K562 (cell line): Measurements from ENCODE around the gene KIF21A. TPM values are rescaled to one million over a fixed set of nuclear protein-coding genes. Genes with fewer than 3 reads are reported as not detected.

Source experiments
- ATAC-seq: fragments of 200-7000 bp; cut with Tn5 transposase; 3 replicates; pipeline ENCODE4 v1.9.1; 2020; ENCODE audit warnings: moderate library complexity
- BruUV-seq: library from RNA; stranded (reverse); fragments of 400-500 nt; replicated peaks from 2 replicates; lab custom pipeline; 2021; lab: Mats Ljungman, UMichigan
- CTCF ChIA-PET: fragments of 300-600 bp; formaldehyde crosslinking; extraction: SDS; loops from one replicate; lab custom pipeline; 2021; ENCODE audit warnings: low intra/inter-chr PET ratio; lab: Yijun Ruan, JAX
- POLR2A ChIA-PET: fragments of 300-600, 350-650 bp; sonication (Branson Sonifier 250); formaldehyde crosslinking; extraction: SDS; loops from one replicate; lab custom pipeline; 2021; ENCODE audit warnings: antibody characterized with exemption, inconsistent platforms; lab: Yijun Ruan, JAX
- DNase-seq, 4 experiments: peaks; one replicate each; pipeline versions ENCODE4 v3.0.0 to v3.0.0-alpha.2; 2011 to 2018; ENCODE audit warnings: low spot score in 3 of 4, mixed read lengths in 3 of 4; ENCODE audit errors: extremely low read depth in 1 of 4
- FAIRE-seq: peaks from 2 replicates; lab custom pipeline; 2011; peaks lifted over from hg19 to GRCh38; lab: Jason Lieb, UNC
- H2AFZ ChIP-seq: 2 replicates; pipeline ENCODE4 v1.6.0; 2011; ENCODE audit warnings: low read depth, low read length, control low read depth, inconsistent platforms
- H3K27ac ChIP-seq: fragments of 200-600 bp; 3 replicates; pipeline ENCODE4 v1.8.0; 2011; ENCODE audit warnings: low read depth, mild to moderate bottlenecking, control low read depth, inconsistent platforms, low read length, moderate library complexity, mixed read lengths; ENCODE audit errors: extremely low read depth
- H3K27me3 ChIP-seq, 2 experiments: fragments of 300-600 bp in 1 of 2; 2 replicates in 1 of 2; 3 replicates in 1 of 2; pipeline versions ENCODE4 v1.6.0 to v1.8.0; 2011; ENCODE audit warnings: inconsistent platforms in 2 of 2, low read length in 2 of 2, mild to moderate bottlenecking in 1 of 2, mixed read lengths in 1 of 2, moderate library complexity in 1 of 2; ENCODE audit not compliant: control insufficient read depth in 2 of 2, insufficient read depth in 2 of 2
- H3K36me3 ChIP-seq: fragments of 300-600 bp; 3 replicates; pipeline ENCODE4 v1.8.0; 2011; ENCODE audit warnings: mild to moderate bottlenecking, low read length, inconsistent platforms; ENCODE audit not compliant: control insufficient read depth, insufficient read depth
- H3K4me1 ChIP-seq, 2 experiments: fragments of 200-600 bp in 1 of 2; replicated peaks in 1 of 2; 2 replicates in 1 of 2; 3 replicates in 1 of 2; pipeline versions ENCODE4 v1.5.1 to v1.8.0; 2011; ENCODE audit warnings: inconsistent platforms in 2 of 2, low read length in 2 of 2, mild to moderate bottlenecking in 1 of 2, mixed read lengths in 1 of 2, moderate library complexity in 1 of 2; ENCODE audit not compliant: control insufficient read depth in 2 of 2, insufficient read depth in 2 of 2
- H3K4me2 ChIP-seq: 2 replicates; pipeline ENCODE4 v1.6.1; 2011; ENCODE audit warnings: low read length, control low read depth, inconsistent platforms, mixed read lengths; ENCODE audit not compliant: insufficient read depth
- H3K4me3 ChIP-seq: fragments of 200-600 bp; sonication (generic), shearing (Covaris generic); 2 replicates; pipeline ENCODE4 v1.5.1; 2016; ENCODE audit warnings: control low read depth, inconsistent platforms
- H3K79me2 ChIP-seq: fragments of 200-600 bp; 3 replicates; pipeline ENCODE4 v1.8.0; 2011; ENCODE audit warnings: low read length, inconsistent platforms; ENCODE audit not compliant: control insufficient read depth, insufficient read depth
- H3K9ac ChIP-seq, 2 experiments: 2 replicates each; pipeline versions ENCODE4 v1.6.0 to v1.6.1; 2011; ENCODE audit warnings: low read depth in 2 of 2, low read length in 2 of 2, control low read depth in 1 of 2, inconsistent platforms in 1 of 2, mild to moderate bottlenecking in 1 of 2, mixed read lengths in 1 of 2; ENCODE audit not compliant: insufficient read depth in 1 of 2
- H3K9me1 ChIP-seq: one replicate; pipeline ENCODE4 v1.6.0; 2011; ENCODE audit warnings: inconsistent platforms, mild to moderate bottlenecking, low read length, moderate library complexity; ENCODE audit not compliant: control insufficient read depth, insufficient read depth
- H3K9me3 ChIP-seq: replicated peaks from 2 replicates; pipeline ENCODE4 v1.5.1; 2011; ENCODE audit warnings: low read depth, low read length, inconsistent platforms; ENCODE audit not compliant: control insufficient read depth, insufficient read depth
- H4K20me1 ChIP-seq: replicated peaks from 2 replicates; pipeline ENCODE4 v1.6.1; 2011; ENCODE audit warnings: low read length, inconsistent platforms, mixed read lengths; ENCODE audit not compliant: control insufficient read depth, insufficient read depth
- CAMTA2 ChIP-seq: fragments of 250-450 bp; sonication (Bioruptor Pico); conservative IDR thresholded peaks from 2 replicates; pipeline ENCODE4 v1.5.1; 2022
- CHD7 ChIP-seq: fragments of 200-600 bp; sonication (generic); IDR thresholded peaks from one replicate; pipeline ENCODE4 v1.6.1; 2012; ENCODE audit warnings: mild to moderate bottlenecking, low read depth, low read length, inconsistent platforms
- DNMT1 ChIP-seq: fragments of 450-650 bp; IDR thresholded peaks from 2 replicates; pipeline ENCODE4 v1.6.1; 2016; ENCODE audit warnings: antibody characterized with exemption, mild to moderate bottlenecking
- ETV1 ChIP-seq: fragments of 450-650 bp; conservative IDR thresholded peaks from 2 replicates; pipeline ENCODE4 v1.6.1; 2016; ENCODE audit warnings: missing genetic modification characterization, control low read depth, low read depth, missing compliant biosample characterization
- GTF2E2 ChIP-seq: fragments of 200-800 bp; sonication (Bioruptor generic); IDR thresholded peaks from 2 replicates; pipeline ENCODE4 v1.6.1; 2016; ENCODE audit warnings: missing genetic modification characterization, missing compliant biosample characterization
- IFI16 ChIP-seq: fragments of 250-450 bp; sonication (Bioruptor Pico); IDR thresholded peaks from 2 replicates; pipeline ENCODE4 v2.1.2; 2022; ENCODE audit warnings: mild to moderate bottlenecking, inconsistent platforms
- PCBP2 ChIP-seq: fragments of 200-400 bp; formaldehyde crosslinking; IDR thresholded peaks from 2 replicates; pipeline ENCODE4 v1.6.1; 2018; ENCODE audit warnings: low read length, low read depth, mild to moderate bottlenecking, moderate library complexity; ENCODE audit not compliant: poor library complexity, severe bottlenecking
- TCFL5 ChIP-seq: fragments of 250-450 bp; sonication (Bioruptor Pico); conservative IDR thresholded peaks from 2 replicates; pipeline ENCODE4 v1.6.1; 2021; ENCODE audit warnings: mild to moderate bottlenecking, moderate library complexity, matching md5 sums
- TEAD1 ChIP-seq, 2 experiments: fragments of 450-650 bp in 1 of 2; sonication (generic) in 1 of 2; formaldehyde crosslinking; IDR thresholded peaks; 2 replicates each; pipeline versions ENCODE4 v1.4.0 to v1.8.0; 2020 to 2022; ENCODE audit warnings: mild to moderate bottlenecking in 2 of 2, missing genetic modification reagents in 1 of 2
- ZNF174 ChIP-seq: fragments of 250-450 bp; sonication (Bioruptor Pico); IDR thresholded peaks from 2 replicates; pipeline ENCODE4 v1.4.0; 2020; ENCODE audit warnings: mild to moderate bottlenecking
- ZNF444 ChIP-seq: fragments of 250-450 bp; sonication (Bioruptor Pico); IDR thresholded peaks from 2 replicates; pipeline ENCODE4 v1.4.0; 2020; ENCODE audit warnings: mild to moderate bottlenecking, moderate library complexity
- WGBS: fragments of 100-300 bp; shearing (Covaris generic); methylation state at CpG from one replicate; pipeline ENCODE4 v1.1.6; 2016; ENCODE audit warnings: low coverage, mixed read lengths; ENCODE audit not compliant: insufficient coverage; ENCODE audit errors: missing lambda C conversion rate; 5-methylcytosine and 5-hydroxymethylcytosine counted together
- in situ Hi-C: fragments of 300-500 bp; cut with MboI; formaldehyde crosslinking; loops from 4 replicates; pipeline ENCODE4 v1.15.0; 2018; ENCODE audit warnings: inconsistent platforms, mixed read lengths
- intact Hi-C: fragments of 100-400 bp; cut with micrococcal nuclease; formaldehyde crosslinking; loops from 2 replicates; pipeline ENCODE4 v1.14.2; 2022
- polyA plus RNA-seq, 8 experiments: library from polyadenylated mRNA; depleted of rRNA in 4 of 8; stranded (reverse) in 5 of 8; unstranded in 3 of 8; fragments of >200 nt; fragmentation: Nextera tagmentation in 2 of 8; fragmentation: Illumina TruSeq in 1 of 8; extraction: Ambion mirVana in 2 of 8; extraction: Trizol in 1 of 8; gene quantifications; 2 replicates each; pipeline versions ENCODE4 v1.2.1 to v1.2.3, GENCODE V29; 2011 to 2014; ENCODE audit warnings: inconsistent platforms in 1 of 8, missing spikeins in 1 of 8
- total RNA-seq, 7 experiments: library from RNA; depleted of rRNA in 6 of 7; stranded (reverse); fragments of >200 nt in 6 of 7; fragmentation: Illumina TruSeq in 2 of 7; extraction: Trizol in 2 of 7; gene quantifications; 2 replicates each; pipeline versions ENCODE4 v1.2.1 to v1.2.3, GENCODE V29; 2011 to 2021; ENCODE audit warnings: low replicate concordance in 1 of 7

The KIF21A gene
- total and polyA plus RNA-seq, 9 of the 15 experiments (the other 6 are each of a cell fraction or from before 2014, with no cell fraction given), result 17.7 to 45.0 (median 30.3) TPM

- TF ChIP-seq TEAD1 (CRISPR knock-in tag; IDR thresholded peaks at IDR 0.05), result no peak
- no peak for TF ChIP-seq CAMTA2 (CRISPR knock-in tag)
Observed at GRCh38 chr12:39429809-39430208, 13.1 kb downstream of the KIF21A start (continued).

DNA sequence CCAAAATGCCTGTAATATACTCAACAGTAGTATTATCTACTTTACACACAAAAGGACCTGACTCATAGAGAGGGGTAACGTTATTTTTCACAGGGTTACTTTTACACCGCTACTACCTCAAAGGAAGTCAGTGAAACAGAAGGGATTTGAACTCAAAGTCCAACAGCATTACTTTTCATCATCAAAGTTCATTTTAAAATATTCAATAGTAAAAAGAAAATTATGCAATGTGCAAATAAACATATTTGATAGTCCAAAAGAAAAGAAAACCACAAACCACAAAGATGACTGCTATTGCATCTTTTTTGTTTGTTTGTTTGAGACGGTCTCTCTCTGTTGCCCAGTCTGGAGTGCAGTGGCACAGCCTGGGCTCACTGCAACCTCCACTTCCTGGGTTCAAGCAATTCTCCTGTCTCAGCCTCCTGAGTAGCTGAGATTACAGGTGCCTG, 15.5 kb downstream of the KIF21A start:
- in situ Hi-C loops, result no loop called here
- no TSS peak for BruUV-seq
- TF ChIP-seq IFI16 (CRISPR knock-in tag), result no peak
- no peak for TF ChIP-seq PCBP2
- no peak for TF ChIP-seq CHD7
- TF ChIP-seq ETV1 (tag), result no peak
- no peak for TF ChIP-seq ZNF444 (CRISPR knock-in tag)
- TF ChIP-seq DNMT1, result no peak
- TF ChIP-seq GTF2E2 (tag), result no peak
- no peak for TF ChIP-seq ZNF174 (CRISPR knock-in tag)
- TF ChIP-seq TCFL5, result no peak

More for the DNA sequence above, 15.5 kb downstream of the KIF21A start:
- no peaks in the 10 kb centered on the region for H3K27me3 ChIP-seq
- peaks cover 59% of the 10 kb centered on the region for H3K79me2 ChIP-seq
- peak; percentile 41; the same call in 2 of the 3 replicates for ATAC-seq
- H3K9me3 ChIP-seq, result no peaks in the 10 kb centered on the region
- H3K27ac ChIP-seq, result no peak overlapping the region
- DNase-seq, result no peak
- no peaks in the 10 kb centered on the region for H3K9me1 ChIP-seq
- no peak overlapping the region for H3K4me2 ChIP-seq
- intact Hi-C loops, result no loop called here
- CTCF ChIA-PET, result no interaction called here
- H3K4me3 ChIP-seq, result no peak overlapping the region
- no peaks in the 10 kb centered on the region for H3K36me3 ChIP-seq
- H3K4me1 ChIP-seq, result 0 out of 5 replicates have a peak, but pooled peaks cover 0 to 2% of the 10 kb centered on the region in 2 experiments
- FAIRE-seq, result no peak
- H2AFZ ChIP-seq, result no peak overlapping the region
- no peak overlapping the region for H3K9ac ChIP-seq
- POLR2A ChIA-PET, result interaction anchor here (1.4 kb wide), 1 partner anchor 9 kb away, joined by 3 read pairs; no protein-coding TSS in a partner anchor
- H4K20me1 ChIP-seq, result no peaks in the 10 kb centered on the region
- 42% methylated on average over 3 of the region's 3 CpGs for WGBS
